ENCODE measurements around the gene BUD31. TPM values are rescaled to one million over a fixed set of nuclear protein-coding genes. Genes with fewer than 3 reads are reported as not detected.

The BUD31 gene
- total RNA-seq (43.8 TPM), polyA plus RNA-seq (84.2 TPM)

GRCh38 chr7:99408379-99409191 is at the start of gene BUD31, which contains the start of gene PDAP1:
Gene BUD31 (plus strand): TSS chr7:99408969. CDS start chr7:99411093, 2,124 bp downstream.
Gene PDAP1 (minus strand): TSS chr7:99408597. CDS start chr7:99408548, 49 bp downstream.
- Histone ChIP-seq H3K4me3 (ENCODE audit: low read depth, low read length) (peak within 1 kb of the TSS; percentile 90), H3K27ac (ENCODE audit: low read depth) (peak within 1 kb of the TSS; percentile 95), H3K36me3 (ENCODE audit: insufficient read depth) (no peaks in the 10 kb centered on the region), H3K4me1 (ENCODE audit: insufficient read depth) (peaks cover 1% of the 10 kb centered on the region)
- DNase-seq (ENCODE audit: extremely low spot score), result peak; percentile 90
- WGBS, result under 1% methylated on average over 72 of the region's 72 CpGs

GRCh38 chr7:99359465-99360154 is 49.2 kb upstream of the BUD31 start:
- H3K36me3 ChIP-seq (ENCODE audit: insufficient read depth), result peaks cover 2% of the 10 kb centered on the region
- WGBS, result 89% methylated on average over 22 of the region's 22 CpGs
- DNase-seq (ENCODE audit: extremely low spot score), result no peak
- no peak overlapping the region for H3K27ac ChIP-seq (ENCODE audit: low read depth)
- H3K4me3 ChIP-seq (ENCODE audit: low read depth, low read length), result no peak overlapping the region
- H3K4me1 ChIP-seq (ENCODE audit: insufficient read depth), result no peaks in the 10 kb centered on the region

- WGBS, result 77% methylated on average over 3 of the region's 3 CpGs
- H3K4me3 ChIP-seq (ENCODE audit: low read depth, low read length), result no peak overlapping the region
- no peak for DNase-seq (ENCODE audit: extremely low spot score)
- H3K36me3 ChIP-seq (ENCODE audit: insufficient read depth), result peaks cover 4% of the 10 kb centered on the region
- no peak overlapping the region for H3K27ac ChIP-seq (ENCODE audit: low read depth)
- no peaks in the 10 kb centered on the region for H3K4me1 ChIP-seq (ENCODE audit: insufficient read depth)
Observed at GRCh38 chr7:99362801-99363200, 46.0 kb upstream of the BUD31 start.

GRCh38 chr7:99363286-99363685 is 45.5 kb upstream of the BUD31 start:
- Histone ChIP-seq H3K36me3 (ENCODE audit: insufficient read depth) (peaks cover 4% of the 10 kb centered on the region), H3K4me1 (ENCODE audit: insufficient read depth) (no peaks in the 10 kb centered on the region), H3K27ac (ENCODE audit: low read depth) (no peak overlapping the region), H3K4me3 (ENCODE audit: low read depth, low read length) (no peak overlapping the region)
- 90% methylated on average over 5 of the region's 5 CpGs for WGBS
- DNase-seq (ENCODE audit: extremely low spot score), result no peak

- H3K36me3 ChIP-seq (ENCODE audit: insufficient read depth), result peaks cover 4% of the 10 kb centered on the region
- H3K27ac ChIP-seq (ENCODE audit: low read depth), result no peak overlapping the region
- 82% methylated on average over 17 of the region's 17 CpGs for WGBS
- DNase-seq (ENCODE audit: extremely low spot score), result no peak
- H3K4me1 ChIP-seq (ENCODE audit: insufficient read depth), result no peaks in the 10 kb centered on the region
- no peak overlapping the region for H3K4me3 ChIP-seq (ENCODE audit: low read depth, low read length)
Observed at GRCh38 chr7:99365318-99366141, 43.2 kb upstream of the BUD31 start.

GRCh38 chr7:99366646-99367045 is 42.1 kb upstream of the BUD31 start:
- 77% methylated on average over 11 of the region's 11 CpGs for WGBS
- H3K4me3 ChIP-seq (ENCODE audit: low read depth, low read length), result no peak overlapping the region
- H3K4me1 ChIP-seq (ENCODE audit: insufficient read depth), result no peaks in the 10 kb centered on the region
- H3K27ac ChIP-seq (ENCODE audit: low read depth), result no peak overlapping the region
- peaks cover 4% of the 10 kb centered on the region for H3K36me3 ChIP-seq (ENCODE audit: insufficient read depth)
- no peak for DNase-seq (ENCODE audit: extremely low spot score)

- H3K36me3 ChIP-seq (ENCODE audit: insufficient read depth), result peaks cover 4% of the 10 kb centered on the region
Observed at GRCh38 chr7:99368750-99369389, 39.9 kb upstream of the BUD31 start.

GRCh38 chr7:99369767-99370391 is 38.9 kb upstream of the BUD31 start:
- H3K4me3 ChIP-seq (ENCODE audit: low read depth, low read length), result no peak overlapping the region
- 34% methylated on average over 9 of the region's 9 CpGs for WGBS
- no peak for DNase-seq (ENCODE audit: extremely low spot score)
- H3K36me3 ChIP-seq (ENCODE audit: insufficient read depth), result peaks cover 3% of the 10 kb centered on the region
- no peak overlapping the region for H3K27ac ChIP-seq (ENCODE audit: low read depth)
- no peaks in the 10 kb centered on the region for H3K4me1 ChIP-seq (ENCODE audit: insufficient read depth)

More at GRCh38 chr7:99368750-99369389, 39.9 kb upstream of the BUD31 start:
- Histone ChIP-seq H3K4me1 (ENCODE audit: insufficient read depth) (no peaks in the 10 kb centered on the region), H3K27ac (ENCODE audit: low read depth) (no peak overlapping the region), H3K4me3 (ENCODE audit: low read depth, low read length) (no peak overlapping the region)
- DNase-seq (ENCODE audit: extremely low spot score), result no peak
- 92% methylated on average over 13 of the region's 13 CpGs for WGBS

- Histone ChIP-seq H3K27ac (ENCODE audit: low read depth) (no peak overlapping the region), H3K4me1 (ENCODE audit: insufficient read depth) (no peaks in the 10 kb centered on the region), H3K36me3 (ENCODE audit: insufficient read depth) (peaks cover 2% of the 10 kb centered on the region), H3K4me3 (ENCODE audit: low read depth, low read length) (no peak overlapping the region)
- DNase-seq (ENCODE audit: extremely low spot score), result no peak
- 92% methylated on average over 11 of the region's 11 CpGs for WGBS
Observed at GRCh38 chr7:99371376-99371920, 37.3 kb upstream of the BUD31 start.

GRCh38 chr7:99372275-99373090 is 36.3 kb upstream of the BUD31 start:
- H3K4me1 ChIP-seq (ENCODE audit: insufficient read depth), result no peaks in the 10 kb centered on the region
- DNase-seq (ENCODE audit: extremely low spot score), result no peak
- 44% methylated on average over 21 of the region's 21 CpGs for WGBS
- H3K4me3 ChIP-seq (ENCODE audit: low read depth, low read length), result no peak overlapping the region
- H3K36me3 ChIP-seq (ENCODE audit: insufficient read depth), result no peaks in the 10 kb centered on the region
- no peak overlapping the region for H3K27ac ChIP-seq (ENCODE audit: low read depth)

GRCh38 chr7:99373091-99374066 is 35.4 kb upstream of the BUD31 start:
- 86% methylated on average over 41 of the region's 41 CpGs for WGBS
- no peak for DNase-seq (ENCODE audit: extremely low spot score)
- no peaks in the 10 kb centered on the region for H3K36me3 ChIP-seq (ENCODE audit: insufficient read depth)
- no peaks in the 10 kb centered on the region for H3K4me1 ChIP-seq (ENCODE audit: insufficient read depth)
- no peak overlapping the region for H3K27ac ChIP-seq (ENCODE audit: low read depth)
- peak overlapping the region; percentile 96 for H3K4me3 ChIP-seq (ENCODE audit: low read depth, low read length)

Data from urinary bladder (tissue), 4 donors.